ENCODE measurements around the gene CIB4.

CIB4 gene

DNA sequence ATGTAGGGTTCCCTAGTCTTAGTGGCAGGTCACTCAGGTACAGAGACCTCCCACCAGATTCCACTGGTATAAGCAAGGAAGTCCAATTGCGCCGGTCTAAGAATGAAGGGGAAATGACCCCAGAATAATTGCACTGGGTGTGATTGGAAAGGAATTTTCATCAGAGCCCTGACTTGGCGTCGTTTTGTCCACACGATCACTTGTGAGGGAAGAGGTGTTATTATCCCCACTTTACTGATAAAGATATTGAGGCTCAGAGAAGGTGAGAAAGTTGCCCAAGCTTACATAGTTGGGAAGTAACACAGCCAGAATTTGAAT lies 61.5 kb downstream of the CIB4 start:
- TF ChIP-seq TCF4 (CRISPR knock-in tag; IDR thresholded peaks at IDR 0.05; ENCODE audit: borderline replicate concordance) (no peak), ISL1 (CRISPR knock-in tag; IDR thresholded peaks at IDR 0.05) (no peak), SNAI2 (CRISPR knock-in tag; IDR thresholded peaks at IDR 0.05) (no peak), TOX (CRISPR knock-in tag; IDR thresholded peaks at IDR 0.05; ENCODE audit: borderline replicate concordance) (no peak), ZC3H10 (CRISPR knock-in tag; IDR thresholded peaks at IDR 0.05) (no peak), CSDC2 (CRISPR knock-in tag; IDR thresholded peaks at IDR 0.05) (no peak), ESRRG (CRISPR knock-in tag; IDR thresholded peaks at IDR 0.05) (no peak), ZNF565 (CRISPR knock-in tag; conservative IDR thresholded peaks at IDR 0.05; ENCODE audit: low read depth) (no peak), ARNTL (CRISPR knock-in tag; IDR thresholded peaks at IDR 0.05; ENCODE audit: borderline replicate concordance, low read depth) (no peak), ZNF70 (CRISPR knock-in tag; IDR thresholded peaks at IDR 0.05) (no peak)
- TF ChIP-seq, protein P1, sequence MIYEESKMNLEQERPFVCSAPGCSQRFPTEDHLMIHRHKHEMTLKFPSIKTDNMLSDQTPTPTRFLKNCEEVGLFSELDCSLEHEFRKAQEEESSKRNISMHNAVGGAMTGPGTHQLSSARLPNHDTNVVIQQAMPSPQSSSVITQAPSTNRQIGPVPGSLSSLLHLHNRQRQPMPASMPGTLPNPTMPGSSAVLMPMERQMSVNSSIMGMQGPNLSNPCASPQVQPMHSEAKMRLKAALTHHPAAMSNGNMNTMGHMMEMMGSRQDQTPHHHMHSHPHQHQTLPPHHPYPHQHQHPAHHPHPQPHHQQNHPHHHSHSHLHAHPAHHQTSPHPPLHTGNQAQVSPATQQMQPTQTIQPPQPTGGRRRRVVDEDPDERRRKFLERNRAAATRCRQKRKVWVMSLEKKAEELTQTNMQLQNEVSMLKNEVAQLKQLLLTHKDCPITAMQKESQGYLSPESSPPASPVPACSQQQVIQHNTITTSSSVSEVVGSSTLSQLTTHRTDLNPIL (CRISPR knock-in tag; IDR thresholded peaks at IDR 0.05; ENCODE audit: low read depth) = no peak
- TF ChIP-seq, protein P2, sequence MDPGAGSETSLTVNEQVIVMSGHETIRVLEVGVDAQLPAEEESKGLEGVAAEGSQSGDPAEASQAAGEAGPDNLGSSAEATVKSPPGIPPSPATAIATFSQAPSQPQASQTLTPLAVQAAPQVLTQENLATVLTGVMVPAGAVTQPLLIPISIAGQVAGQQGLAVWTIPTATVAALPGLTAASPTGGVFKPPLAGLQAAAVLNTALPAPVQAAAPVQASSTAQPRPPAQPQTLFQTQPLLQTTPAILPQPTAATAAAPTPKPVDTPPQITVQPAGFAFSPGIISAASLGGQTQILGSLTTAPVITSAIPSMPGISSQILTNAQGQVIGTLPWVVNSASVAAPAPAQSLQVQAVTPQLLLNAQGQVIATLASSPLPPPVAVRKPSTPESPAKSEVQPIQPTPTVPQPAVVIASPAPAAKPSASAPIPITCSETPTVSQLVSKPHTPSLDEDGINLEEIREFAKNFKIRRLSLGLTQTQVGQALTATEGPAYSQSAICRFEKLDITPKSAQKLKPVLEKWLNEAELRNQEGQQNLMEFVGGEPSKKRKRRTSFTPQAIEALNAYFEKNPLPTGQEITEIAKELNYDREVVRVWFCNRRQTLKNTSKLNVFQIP (CRISPR knock-in tag; IDR thresholded peaks at IDR 0.05; ENCODE audit: borderline replicate concordance, low read depth) = no peak
- TF ChIP-seq, protein P3, sequence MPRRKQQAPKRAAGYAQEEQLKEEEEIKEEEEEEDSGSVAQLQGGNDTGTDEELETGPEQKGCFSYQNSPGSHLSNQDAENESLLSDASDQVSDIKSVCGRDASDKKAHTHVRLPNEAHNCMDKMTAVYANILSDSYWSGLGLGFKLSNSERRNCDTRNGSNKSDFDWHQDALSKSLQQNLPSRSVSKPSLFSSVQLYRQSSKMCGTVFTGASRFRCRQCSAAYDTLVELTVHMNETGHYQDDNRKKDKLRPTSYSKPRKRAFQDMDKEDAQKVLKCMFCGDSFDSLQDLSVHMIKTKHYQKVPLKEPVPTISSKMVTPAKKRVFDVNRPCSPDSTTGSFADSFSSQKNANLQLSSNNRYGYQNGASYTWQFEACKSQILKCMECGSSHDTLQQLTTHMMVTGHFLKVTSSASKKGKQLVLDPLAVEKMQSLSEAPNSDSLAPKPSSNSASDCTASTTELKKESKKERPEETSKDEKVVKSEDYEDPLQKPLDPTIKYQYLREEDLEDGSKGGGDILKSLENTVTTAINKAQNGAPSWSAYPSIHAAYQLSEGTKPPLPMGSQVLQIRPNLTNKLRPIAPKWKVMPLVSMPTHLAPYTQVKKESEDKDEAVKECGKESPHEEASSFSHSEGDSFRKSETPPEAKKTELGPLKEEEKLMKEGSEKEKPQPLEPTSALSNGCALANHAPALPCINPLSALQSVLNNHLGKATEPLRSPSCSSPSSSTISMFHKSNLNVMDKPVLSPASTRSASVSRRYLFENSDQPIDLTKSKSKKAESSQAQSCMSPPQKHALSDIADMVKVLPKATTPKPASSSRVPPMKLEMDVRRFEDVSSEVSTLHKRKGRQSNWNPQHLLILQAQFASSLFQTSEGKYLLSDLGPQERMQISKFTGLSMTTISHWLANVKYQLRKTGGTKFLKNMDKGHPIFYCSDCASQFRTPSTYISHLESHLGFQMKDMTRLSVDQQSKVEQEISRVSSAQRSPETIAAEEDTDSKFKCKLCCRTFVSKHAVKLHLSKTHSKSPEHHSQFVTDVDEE (CRISPR knock-in tag; IDR thresholded peaks at IDR 0.05) = no peak
- no peak for ATAC-seq

DNA sequence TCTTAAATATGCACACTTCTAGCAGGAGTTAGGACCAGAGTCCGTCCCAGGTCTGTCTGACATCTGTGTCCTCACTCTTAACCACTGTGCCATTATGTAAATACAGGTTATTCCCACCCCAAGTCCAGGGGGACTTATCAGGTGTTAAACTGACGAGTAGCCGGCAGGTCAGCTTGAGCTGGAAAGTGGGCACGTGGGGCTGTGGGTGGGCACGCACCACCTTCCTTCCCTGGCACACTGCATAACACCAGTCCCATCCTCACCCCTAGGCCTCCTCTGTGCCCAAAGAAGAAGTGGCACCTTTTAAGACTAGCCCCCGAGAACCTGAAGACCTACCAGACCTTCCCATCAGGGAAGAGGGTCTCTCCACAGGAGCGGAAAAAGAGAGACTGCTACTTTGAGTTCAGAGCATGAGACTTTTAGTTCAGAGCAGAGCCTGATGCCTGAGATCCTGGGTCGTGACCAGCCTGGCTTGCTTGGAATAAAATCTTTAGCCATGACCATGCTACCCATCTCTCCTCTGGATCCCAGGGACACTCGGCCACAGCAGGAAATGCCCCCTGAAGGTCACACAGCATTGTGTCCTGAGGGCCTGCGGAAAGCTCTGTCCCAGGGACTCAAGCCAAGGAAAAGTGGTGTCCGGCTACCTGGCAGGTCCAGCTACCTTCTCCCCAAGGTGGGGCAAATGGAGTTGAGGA lies 62.0 kb downstream of the CIB4 start:
- TF ChIP-seq, protein P1 (CRISPR knock-in tag; IDR thresholded peaks at IDR 0.05; ENCODE audit: low read depth) = no peak
- TF ChIP-seq ARNTL (CRISPR knock-in tag; IDR thresholded peaks at IDR 0.05; ENCODE audit: borderline replicate concordance, low read depth) = no peak
- TF ChIP-seq, protein P4, sequence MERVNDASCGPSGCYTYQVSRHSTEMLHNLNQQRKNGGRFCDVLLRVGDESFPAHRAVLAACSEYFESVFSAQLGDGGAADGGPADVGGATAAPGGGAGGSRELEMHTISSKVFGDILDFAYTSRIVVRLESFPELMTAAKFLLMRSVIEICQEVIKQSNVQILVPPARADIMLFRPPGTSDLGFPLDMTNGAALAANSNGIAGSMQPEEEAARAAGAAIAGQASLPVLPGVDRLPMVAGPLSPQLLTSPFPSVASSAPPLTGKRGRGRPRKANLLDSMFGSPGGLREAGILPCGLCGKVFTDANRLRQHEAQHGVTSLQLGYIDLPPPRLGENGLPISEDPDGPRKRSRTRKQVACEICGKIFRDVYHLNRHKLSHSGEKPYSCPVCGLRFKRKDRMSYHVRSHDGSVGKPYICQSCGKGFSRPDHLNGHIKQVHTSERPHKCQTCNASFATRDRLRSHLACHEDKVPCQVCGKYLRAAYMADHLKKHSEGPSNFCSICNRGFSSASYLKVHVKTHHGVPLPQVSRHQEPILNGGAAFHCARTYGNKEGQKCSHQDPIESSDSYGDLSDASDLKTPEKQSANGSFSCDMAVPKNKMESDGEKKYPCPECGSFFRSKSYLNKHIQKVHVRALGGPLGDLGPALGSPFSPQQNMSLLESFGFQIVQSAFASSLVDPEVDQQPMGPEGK (CRISPR knock-in tag; IDR thresholded peaks at IDR 0.05; ENCODE audit: borderline replicate concordance) = no peak
- TF ChIP-seq SNAI2 (CRISPR knock-in tag; IDR thresholded peaks at IDR 0.05) = no peak
- TF ChIP-seq, protein P2 (CRISPR knock-in tag; IDR thresholded peaks at IDR 0.05; ENCODE audit: borderline replicate concordance, low read depth) = no peak
- no peak for TF ChIP-seq BACH2 (CRISPR knock-in tag; IDR thresholded peaks at IDR 0.05; ENCODE audit: borderline replicate concordance)
- TF ChIP-seq PPARA (CRISPR knock-in tag; IDR thresholded peaks at IDR 0.05; ENCODE audit: borderline replicate concordance) = no peak
- TF ChIP-seq, protein P3 (CRISPR knock-in tag; IDR thresholded peaks at IDR 0.05) = no peak
- TF ChIP-seq ZFP3 (CRISPR knock-in tag; IDR thresholded peaks at IDR 0.05) = no peak
- TF ChIP-seq ZC3H10 (CRISPR knock-in tag; IDR thresholded peaks at IDR 0.05) = no peak
- TF ChIP-seq ZNF8 (CRISPR knock-in tag; IDR thresholded peaks at IDR 0.05) = no peak
- no peak for TF ChIP-seq RARB (CRISPR knock-in tag; IDR thresholded peaks at IDR 0.05)
- TF ChIP-seq, protein P5, sequence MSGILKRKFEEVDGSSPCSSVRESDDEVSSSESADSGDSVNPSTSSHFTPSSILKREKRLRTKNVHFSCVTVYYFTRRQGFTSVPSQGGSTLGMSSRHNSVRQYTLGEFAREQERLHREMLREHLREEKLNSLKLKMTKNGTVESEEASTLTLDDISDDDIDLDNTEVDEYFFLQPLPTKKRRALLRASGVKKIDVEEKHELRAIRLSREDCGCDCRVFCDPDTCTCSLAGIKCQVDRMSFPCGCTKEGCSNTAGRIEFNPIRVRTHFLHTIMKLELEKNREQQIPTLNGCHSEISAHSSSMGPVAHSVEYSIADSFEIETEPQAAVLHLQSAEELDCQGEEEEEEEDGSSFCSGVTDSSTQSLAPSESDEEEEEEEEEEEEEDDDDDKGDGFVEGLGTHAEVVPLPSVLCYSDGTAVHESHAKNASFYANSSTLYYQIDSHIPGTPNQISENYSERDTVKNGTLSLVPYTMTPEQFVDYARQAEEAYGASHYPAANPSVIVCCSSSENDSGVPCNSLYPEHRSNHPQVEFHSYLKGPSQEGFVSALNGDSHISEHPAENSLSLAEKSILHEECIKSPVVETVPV (CRISPR knock-in tag; IDR thresholded peaks at IDR 0.05) = no peak
- TF ChIP-seq CSDC2 (CRISPR knock-in tag; IDR thresholded peaks at IDR 0.05) = no peak
- no peak for TF ChIP-seq ZNF70 (CRISPR knock-in tag; IDR thresholded peaks at IDR 0.05)
- TF ChIP-seq TCF4 (CRISPR knock-in tag; IDR thresholded peaks at IDR 0.05; ENCODE audit: borderline replicate concordance) = no peak
- TF ChIP-seq ESRRG (CRISPR knock-in tag; IDR thresholded peaks at IDR 0.05) = no peak
- TF ChIP-seq ZNF565 (CRISPR knock-in tag; conservative IDR thresholded peaks at IDR 0.05; ENCODE audit: low read depth) = no peak
- no peak for TF ChIP-seq TOX (CRISPR knock-in tag; IDR thresholded peaks at IDR 0.05; ENCODE audit: borderline replicate concordance)
- ATAC-seq = no peak

Data from SK-N-SH treated with all-trans-retinoic acid at 6 μM for 48 hours (cell line).